Hepatocyte (in vitro differentiated cells): ENCODE data around the gene NPR1. TPM values are rescaled to one million over a fixed set of nuclear protein-coding genes. Genes with fewer than 3 reads are reported as not detected.

ENCODE experiments used
- DNase-seq: peaks from one replicate; pipeline ENCODE4 v3.0.0-alpha.2; 2016; ENCODE audit warnings: low spot score
- H2AFZ ChIP-seq: fragments of 200-600 bp; sonication (generic); 2 replicates; pipeline ENCODE4 v1.6.0; 2016; ENCODE audit warnings: antibody characterized with exemption, mild to moderate bottlenecking
- H3K27ac ChIP-seq: fragments of 200-600 bp; sonication (generic); 2 replicates; pipeline ENCODE4 v1.5.1; 2016; ENCODE audit warnings: mild to moderate bottlenecking
- H3K27me3 ChIP-seq: fragments of 200-600 bp; sonication (generic); 2 replicates; pipeline ENCODE4 v1.6.1; 2016
- H3K36me3 ChIP-seq: fragments of 200-600 bp; sonication (generic); replicated peaks from 2 replicates; pipeline ENCODE4 v1.5.1; 2016; ENCODE audit warnings: low read depth; ENCODE audit not compliant: insufficient read depth
- H3K4me1 ChIP-seq: fragments of 200-600 bp; sonication (generic); 2 replicates; pipeline ENCODE4 v1.5.1; 2016; ENCODE audit warnings: mild to moderate bottlenecking, moderate library complexity; ENCODE audit not compliant: insufficient read depth
- H3K4me2 ChIP-seq: fragments of 200-600 bp; sonication (generic); 2 replicates; pipeline ENCODE4 v1.6.0; 2016
- H3K4me3 ChIP-seq: fragments of 200-600 bp; sonication (generic); 2 replicates; pipeline ENCODE4 v1.5.1; 2016; ENCODE audit warnings: mild to moderate bottlenecking
- H3K79me2 ChIP-seq: fragments of 200-600 bp; sonication (generic); 2 replicates; pipeline ENCODE4 v1.6.0; 2017; ENCODE audit warnings: mild to moderate bottlenecking
- H3K9me2 ChIP-seq: fragments of 200-600 bp; sonication (generic); replicated peaks from 2 replicates; pipeline ENCODE4 v1.6.0; 2017; ENCODE audit warnings: mild to moderate bottlenecking; ENCODE audit not compliant: insufficient read depth
- H3K9me3 ChIP-seq: fragments of 200-600 bp; sonication (generic); 2 replicates; pipeline ENCODE4 v1.5.1; 2016; ENCODE audit warnings: low read depth, mild to moderate bottlenecking
- H4K20me1 ChIP-seq: fragments of 200-600 bp; sonication (generic); 2 replicates; pipeline ENCODE4 v1.6.0; 2016; ENCODE audit warnings: mild to moderate bottlenecking; ENCODE audit not compliant: insufficient read depth, poor library complexity, severe bottlenecking
- CTCF ChIP-seq: fragments of 200-600 bp; sonication (generic); IDR thresholded peaks from 2 replicates; pipeline ENCODE4 v1.5.1; 2016; ENCODE audit warnings: antibody characterized with exemption, mild to moderate bottlenecking; ENCODE audit not compliant: poor library complexity
- EZH2 ChIP-seq: fragments of 200-600 bp; sonication (generic); IDR thresholded peaks from 2 replicates; pipeline ENCODE4 v1.6.1; 2016; ENCODE audit warnings: antibody characterized with exemption, mild to moderate bottlenecking, borderline replicate concordance
- EZH2phosphoT487 ChIP-seq: fragments of 200-600 bp; sonication (generic); IDR thresholded peaks from one replicate; pipeline ENCODE4 v1.6.1; 2018; ENCODE audit warnings: antibody characterized with exemption, mild to moderate bottlenecking, low read depth, moderate library complexity; ENCODE audit not compliant: unreplicated experiment, severe bottlenecking
- WGBS: methylation state at CpG from one replicate; pipeline ENCODE4 v1.1.6; 2016; ENCODE audit warnings: low lambda C conversion rate; ENCODE audit errors: missing lambda C conversion rate; 5-methylcytosine and 5-hydroxymethylcytosine counted together
- polyA plus RNA-seq: library from polyadenylated mRNA; unstranded; fragments of >200 nt; fragmentation: Nextera tagmentation; extraction: Ambion mirVana; gene quantifications from 2 replicates; pipeline ENCODE4 v1.2.1, GENCODE V29; 2016
- total RNA-seq: library from RNA; depleted of rRNA; stranded (reverse); fragments of >200 nt; gene quantifications from 2 replicates; pipeline ENCODE4 v1.2.3, GENCODE V29; 2014

Gene NPR1
- total and polyA plus RNA-seq, 2 experiments from 2014 or later: 2.8 to 3.0 TPM

- TF ChIP-seq CTCF (no peak), EZH2phosphoT487 (no peak), EZH2 (no peak)
- Histone ChIP-seq H3K36me3 (no peaks in the 10 kb centered on the region), H3K4me2 (no peak overlapping the region), H3K4me3 (no peak overlapping the region), H2AFZ (no peak overlapping the region), H3K4me1 (peaks cover 14% of the 10 kb centered on the region), H4K20me1 (no peaks in the 10 kb centered on the region), H3K9me2 (no peaks in the 10 kb centered on the region), H3K27ac (no peak overlapping the region), H3K9me3 (no peaks in the 10 kb centered on the region), H3K27me3 (peaks cover 42% of the 10 kb centered on the region), H3K79me2 (no peaks in the 10 kb centered on the region)
- 93% methylated on average over 7 of the region's 7 CpGs for WGBS
- no peak for DNase-seq
Measured at GRCh38 chr1:153682730-153683129, 4.2 kb downstream of the NPR1 start.

- no peak overlapping the region for H3K4me2 ChIP-seq
- DNase-seq: no peak
- no peaks in the 10 kb centered on the region for H3K79me2 ChIP-seq
Measured at GRCh38 chr1:153683854-153684253, 5.4 kb downstream of the NPR1 start.

GRCh38 chr1:153684892-153685291 is 6.4 kb downstream of the NPR1 start:
- WGBS: 82% methylated on average over 12 of the region's 12 CpGs
- Histone ChIP-seq H3K9me3 (no peaks in the 10 kb centered on the region), H3K36me3 (no peaks in the 10 kb centered on the region), H3K79me2 (no peaks in the 10 kb centered on the region), H4K20me1 (no peaks in the 10 kb centered on the region), H3K4me3 (no peak overlapping the region), H3K4me1 (no peaks in the 10 kb centered on the region), H3K27me3 (peaks cover 20% of the 10 kb centered on the region), H3K27ac (no peak overlapping the region), H2AFZ (no peak overlapping the region), H3K4me2 (no peak overlapping the region), H3K9me2 (no peaks in the 10 kb centered on the region)
- TF ChIP-seq EZH2phosphoT487 (no peak), CTCF (no peak), EZH2 (no peak)
- peak; percentile 34 for DNase-seq

More at GRCh38 chr1:153683854-153684253, 5.4 kb downstream of the NPR1 start:
- Histone ChIP-seq H3K27me3 (peaks cover 31% of the 10 kb centered on the region), H3K9me2 (no peaks in the 10 kb centered on the region), H4K20me1 (no peaks in the 10 kb centered on the region), H3K36me3 (no peaks in the 10 kb centered on the region), H3K4me3 (no peak overlapping the region), H3K4me1 (peaks cover 6% of the 10 kb centered on the region), H3K9me3 (no peaks in the 10 kb centered on the region), H3K27ac (no peak overlapping the region), H2AFZ (no peak overlapping the region)
- no peak for TF ChIP-seq EZH2
- no peak for TF ChIP-seq EZH2phosphoT487
- no peak for TF ChIP-seq CTCF
- WGBS: 92% methylated on average over 4 of the region's 5 CpGs
